HEK293 (cell line): ENCODE results near the gene LRRN4.

Experiments
- ZBTB17 ChIP-seq: fragments of 450-650 bp; formaldehyde crosslinking; IDR thresholded peaks from 2 replicates; pipeline ENCODE4 v1.5.1; 2016; ENCODE audit warnings: missing biosample characterization, missing genetic modification characterization
- ZNF324 ChIP-seq: fragments of 450-650 bp; formaldehyde crosslinking; IDR thresholded peaks from 2 replicates; pipeline ENCODE4 v1.5.1; 2016; ENCODE audit warnings: missing biosample characterization, missing genetic modification characterization
- ZNF555 ChIP-seq: fragments of 450-650 bp; formaldehyde crosslinking; conservative IDR thresholded peaks from 2 replicates; pipeline ENCODE4 v1.5.1; 2017; ENCODE audit warnings: missing biosample characterization, mild to moderate bottlenecking, missing genetic modification characterization, inconsistent platforms
- ZNF792 ChIP-seq: fragments of 450-650 bp; formaldehyde crosslinking; IDR thresholded peaks from 2 replicates; pipeline ENCODE4 v1.5.1; 2016; ENCODE audit warnings: missing biosample characterization, missing genetic modification characterization
- TF ChIP-seq, protein P1 (sequence below): fragments of 450-650 bp; formaldehyde crosslinking; IDR thresholded peaks from 2 replicates; pipeline ENCODE4 v1.5.1; 2016; ENCODE audit warnings: missing biosample characterization, missing genetic modification characterization
- TF ChIP-seq, protein P2 (sequence below): fragments of 450-650 bp; formaldehyde crosslinking; IDR thresholded peaks from 2 replicates; pipeline ENCODE4 v1.5.1; 2016; ENCODE audit warnings: missing biosample characterization, missing genetic modification characterization

DNA sequence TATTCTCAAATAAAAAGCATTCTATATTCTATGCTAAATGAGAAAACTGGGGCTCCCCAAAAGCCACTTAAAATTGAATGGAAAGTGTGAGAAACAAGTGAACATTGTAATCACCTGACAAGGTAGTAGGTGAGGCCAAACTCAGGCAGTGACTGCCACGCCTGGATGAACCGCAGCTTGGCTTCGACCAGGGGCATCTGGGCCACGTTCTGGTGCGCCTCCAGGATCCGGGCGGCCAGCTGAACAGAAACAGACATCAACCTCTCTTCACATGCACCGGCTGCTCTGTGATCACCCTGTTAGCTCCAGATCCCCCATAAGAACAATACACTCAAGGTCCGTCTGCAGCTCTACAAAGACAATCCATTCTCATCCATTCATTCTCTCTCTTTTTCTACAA, 30.1 kb upstream of the LRRN4 start:
- TF ChIP-seq, protein P1, sequence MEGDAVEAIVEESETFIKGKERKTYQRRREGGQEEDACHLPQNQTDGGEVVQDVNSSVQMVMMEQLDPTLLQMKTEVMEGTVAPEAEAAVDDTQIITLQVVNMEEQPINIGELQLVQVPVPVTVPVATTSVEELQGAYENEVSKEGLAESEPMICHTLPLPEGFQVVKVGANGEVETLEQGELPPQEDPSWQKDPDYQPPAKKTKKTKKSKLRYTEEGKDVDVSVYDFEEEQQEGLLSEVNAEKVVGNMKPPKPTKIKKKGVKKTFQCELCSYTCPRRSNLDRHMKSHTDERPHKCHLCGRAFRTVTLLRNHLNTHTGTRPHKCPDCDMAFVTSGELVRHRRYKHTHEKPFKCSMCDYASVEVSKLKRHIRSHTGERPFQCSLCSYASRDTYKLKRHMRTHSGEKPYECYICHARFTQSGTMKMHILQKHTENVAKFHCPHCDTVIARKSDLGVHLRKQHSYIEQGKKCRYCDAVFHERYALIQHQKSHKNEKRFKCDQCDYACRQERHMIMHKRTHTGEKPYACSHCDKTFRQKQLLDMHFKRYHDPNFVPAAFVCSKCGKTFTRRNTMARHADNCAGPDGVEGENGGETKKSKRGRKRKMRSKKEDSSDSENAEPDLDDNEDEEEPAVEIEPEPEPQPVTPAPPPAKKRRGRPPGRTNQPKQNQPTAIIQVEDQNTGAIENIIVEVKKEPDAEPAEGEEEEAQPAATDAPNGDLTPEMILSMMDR (tag by site-specific recombination): no peak
- no peak for TF ChIP-seq ZNF555
- no peak for TF ChIP-seq ZBTB17 (tag by site-specific recombination)
- TF ChIP-seq, protein P2, sequence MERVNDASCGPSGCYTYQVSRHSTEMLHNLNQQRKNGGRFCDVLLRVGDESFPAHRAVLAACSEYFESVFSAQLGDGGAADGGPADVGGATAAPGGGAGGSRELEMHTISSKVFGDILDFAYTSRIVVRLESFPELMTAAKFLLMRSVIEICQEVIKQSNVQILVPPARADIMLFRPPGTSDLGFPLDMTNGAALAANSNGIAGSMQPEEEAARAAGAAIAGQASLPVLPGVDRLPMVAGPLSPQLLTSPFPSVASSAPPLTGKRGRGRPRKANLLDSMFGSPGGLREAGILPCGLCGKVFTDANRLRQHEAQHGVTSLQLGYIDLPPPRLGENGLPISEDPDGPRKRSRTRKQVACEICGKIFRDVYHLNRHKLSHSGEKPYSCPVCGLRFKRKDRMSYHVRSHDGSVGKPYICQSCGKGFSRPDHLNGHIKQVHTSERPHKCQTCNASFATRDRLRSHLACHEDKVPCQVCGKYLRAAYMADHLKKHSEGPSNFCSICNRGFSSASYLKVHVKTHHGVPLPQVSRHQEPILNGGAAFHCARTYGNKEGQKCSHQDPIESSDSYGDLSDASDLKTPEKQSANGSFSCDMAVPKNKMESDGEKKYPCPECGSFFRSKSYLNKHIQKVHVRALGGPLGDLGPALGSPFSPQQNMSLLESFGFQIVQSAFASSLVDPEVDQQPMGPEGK: no peak
- TF ChIP-seq ZNF792 (tag by site-specific recombination): no peak
- no peak for TF ChIP-seq ZNF324 (tag by site-specific recombination)
